Measurements from ENCODE around the gene ZFHX3. TPM values are rescaled to one million over a fixed set of nuclear protein-coding genes. Genes with fewer than 3 reads are reported as not detected.
A peak's percentile ranks its signal among the peaks of the same experiment; 100 is the strongest.

The ZFHX3 gene
- total and polyA plus RNA-seq, 2 experiments from 2014 or later, result 6.7 to 12.2 TPM

DNA sequence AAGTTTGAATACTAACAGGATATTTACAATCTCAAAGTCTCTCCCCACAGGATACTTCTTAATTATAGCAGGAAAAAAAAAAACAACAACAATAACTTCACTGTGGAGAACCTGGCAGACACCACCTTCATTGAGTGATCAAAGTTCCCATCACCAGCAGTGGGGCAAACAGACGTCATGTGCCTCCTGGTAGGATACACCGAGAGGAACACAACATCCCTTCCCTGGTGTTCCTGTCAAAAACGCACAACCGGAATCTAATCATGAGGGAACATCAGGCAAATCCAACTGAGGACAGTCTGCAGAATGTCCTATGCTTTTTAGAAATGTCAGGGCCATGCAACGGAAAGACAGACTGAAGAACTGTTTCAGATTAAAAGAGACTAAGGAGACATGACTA, 80.0 kb downstream of the ZFHX3 start:
- TF ChIP-seq CTCF (IDR thresholded peaks at IDR 0.05; ENCODE audit: low read depth, low read length), result no peak

GRCh38 chr16:72963533-72964315, 84.2 kb downstream of the ZFHX3 start:
- TF ChIP-seq CTCF (IDR thresholded peaks at IDR 0.05; ENCODE audit: low read depth, low read length), result no peak
- H3K27ac ChIP-seq, result no peak overlapping the region
- no peak overlapping the region for H3K4me3 ChIP-seq
- DNase-seq (ENCODE audit: low read depth in 1 of 2, low spot score in 1 of 2), result peak in 1 of 2 donors; percentile 44
- no peaks in the 10 kb centered on the region for H3K9me3 ChIP-seq (ENCODE audit: low read depth)
- no peaks in the 10 kb centered on the region for H3K36me3 ChIP-seq
- H3K4me1 ChIP-seq (ENCODE audit: low read depth), result no peaks in the 10 kb centered on the region
- no peaks in the 10 kb centered on the region for H3K27me3 ChIP-seq

More for the DNA sequence above, 80.0 kb downstream of the ZFHX3 start:
- no peak for DNase-seq (ENCODE audit: low read depth in 1 of 2, low spot score in 1 of 2)
- Histone ChIP-seq H3K9me3 (ENCODE audit: low read depth) (no peaks in the 10 kb centered on the region), H3K36me3 (no peaks in the 10 kb centered on the region), H3K27ac (no peak overlapping the region), H3K4me3 (no peak overlapping the region), H3K27me3 (no peaks in the 10 kb centered on the region), H3K4me1 (ENCODE audit: low read depth) (no peaks in the 10 kb centered on the region)

DNA sequence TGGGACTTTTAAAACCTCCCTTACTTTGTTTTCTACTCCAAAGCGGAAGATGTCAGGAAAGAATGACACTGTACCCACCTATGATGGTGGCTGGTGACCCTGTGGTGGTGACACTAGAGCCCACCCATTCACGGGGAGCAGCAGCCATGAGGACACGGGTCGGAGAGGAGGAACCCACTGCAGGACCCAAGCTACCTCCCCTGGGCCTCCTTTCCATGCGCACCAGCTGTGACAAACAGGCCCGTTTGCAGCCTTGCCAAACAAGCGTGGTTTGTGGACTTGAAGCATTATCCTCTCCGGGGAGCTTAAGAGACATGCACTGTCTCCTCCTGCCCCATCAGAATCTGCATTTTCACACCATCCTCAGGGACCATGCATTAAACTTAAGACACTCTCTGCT, 85.6 kb downstream of the ZFHX3 start:
- Histone ChIP-seq H3K4me3 (no peak overlapping the region), H3K27ac (no peak overlapping the region), H3K36me3 (peaks cover 7% of the 10 kb centered on the region), H3K9me3 (ENCODE audit: low read depth) (no peaks in the 10 kb centered on the region), H3K4me1 (ENCODE audit: low read depth) (no peaks in the 10 kb centered on the region), H3K27me3 (no peaks in the 10 kb centered on the region)
- DNase-seq (ENCODE audit: low read depth in 1 of 2, low spot score in 1 of 2), result no peak
- no peak for TF ChIP-seq CTCF (IDR thresholded peaks at IDR 0.05; ENCODE audit: low read depth, low read length)

DNA sequence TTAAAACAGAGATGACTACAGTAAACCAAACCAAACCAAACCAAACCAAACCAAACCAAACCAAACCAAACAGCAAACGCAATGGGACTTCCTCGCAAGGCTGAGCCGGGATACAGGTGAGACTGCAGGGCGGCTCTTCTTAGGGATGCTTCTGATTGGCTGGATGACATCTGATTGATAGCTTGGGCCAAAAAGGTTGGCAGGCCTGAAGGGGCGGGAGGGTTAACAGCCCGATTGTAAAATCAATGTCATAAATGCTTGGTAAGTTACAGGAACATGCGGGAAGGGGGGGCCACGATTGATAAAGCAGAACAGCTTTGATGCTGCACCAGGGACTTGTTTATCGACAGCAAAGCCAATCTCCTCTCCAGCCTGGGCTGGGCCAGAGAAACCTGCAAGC, 86.1 kb downstream of the ZFHX3 start:
- peaks cover 7% of the 10 kb centered on the region for H3K36me3 ChIP-seq
- no peak for DNase-seq (ENCODE audit: low read depth in 1 of 2, low spot score in 1 of 2)
- no peaks in the 10 kb centered on the region for H3K27me3 ChIP-seq
- no peaks in the 10 kb centered on the region for H3K4me1 ChIP-seq (ENCODE audit: low read depth)
- H3K9me3 ChIP-seq (ENCODE audit: low read depth), result no peaks in the 10 kb centered on the region
- no peak overlapping the region for H3K4me3 ChIP-seq
- TF ChIP-seq CTCF (IDR thresholded peaks at IDR 0.05; ENCODE audit: low read depth, low read length), result no peak
- H3K27ac ChIP-seq, result no peak overlapping the region

DNA sequence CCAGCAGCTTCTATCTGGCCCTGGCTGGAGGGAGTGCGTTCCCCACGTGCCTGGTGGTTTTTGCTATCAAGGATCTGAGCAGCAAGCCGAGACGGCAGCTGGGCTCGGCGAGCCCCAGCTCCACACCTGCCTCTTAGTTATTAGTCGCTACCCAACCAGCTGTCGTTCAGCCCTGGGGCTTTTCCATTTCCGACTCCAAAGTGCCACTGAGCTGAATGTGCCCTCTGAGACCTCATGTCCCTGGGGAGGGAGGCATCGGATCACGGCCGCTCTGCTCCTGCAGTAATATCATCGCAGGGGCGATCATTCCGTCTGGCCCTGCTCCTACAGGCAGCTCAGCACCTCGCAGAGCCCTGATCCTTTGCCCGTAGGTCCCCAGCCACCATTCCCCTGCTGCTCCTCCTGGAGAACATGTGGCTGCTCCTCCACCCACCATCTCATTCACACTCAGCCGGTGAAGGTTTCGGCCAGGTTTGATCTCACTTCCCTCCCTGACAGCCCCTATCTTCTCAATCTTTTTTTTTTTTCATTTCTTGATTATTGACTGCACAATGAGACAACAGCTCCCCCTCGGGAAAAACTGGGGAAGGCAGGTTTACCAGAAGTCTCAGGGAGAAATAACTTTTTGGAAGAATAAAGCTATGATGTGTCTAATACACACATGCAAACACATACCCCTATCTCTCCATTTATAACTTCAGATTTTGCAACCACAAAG, 86.7 kb downstream of the ZFHX3 start:
- no peak overlapping the region for H3K27ac ChIP-seq
- peak in 1 of 2 donors; percentile 14 for DNase-seq (ENCODE audit: low read depth in 1 of 2, low spot score in 1 of 2)
- no peak overlapping the region for H3K4me3 ChIP-seq
- H3K27me3 ChIP-seq, result no peaks in the 10 kb centered on the region
- peak; percentile 47 for TF ChIP-seq CTCF (IDR thresholded peaks at IDR 0.05; ENCODE audit: low read depth, low read length)
- peaks cover 7% of the 10 kb centered on the region for H3K36me3 ChIP-seq
- H3K4me1 ChIP-seq (ENCODE audit: low read depth), result no peaks in the 10 kb centered on the region
- no peaks in the 10 kb centered on the region for H3K9me3 ChIP-seq (ENCODE audit: low read depth)

Data from cardiac muscle cell (in vitro differentiated cells and primary cell).